HG03460 (cell line): Measurements from ENCODE around the gene PLXDC1.

Experiments used
- ATAC-seq: cut with Tn5 transposase; IDR thresholded peaks from one replicate; pipeline ENCODE4 v1.9.1; 2021; ENCODE audit not compliant: unreplicated experiment

The PLXDC1 gene

DNA sequence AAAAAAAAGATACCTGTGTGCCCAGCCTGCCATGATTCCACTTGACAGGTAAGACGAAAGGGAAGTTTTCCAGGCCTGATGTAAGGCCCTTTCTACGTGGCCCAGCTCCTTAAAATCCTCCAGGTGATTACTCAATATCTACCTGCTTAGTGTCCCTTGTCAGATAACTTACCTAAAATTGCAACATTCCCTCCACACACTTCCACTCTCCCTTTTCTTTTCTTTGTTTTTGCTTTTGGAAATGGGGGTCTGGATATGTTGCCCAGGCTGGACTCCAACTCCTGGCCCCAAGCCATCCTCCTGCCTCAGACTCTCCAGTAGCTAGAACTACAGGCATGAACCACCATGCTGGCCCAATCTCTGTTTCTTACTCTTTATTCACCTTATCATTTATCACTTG, 7.2 kb upstream of the PLXDC1 start:
- no peak for ATAC-seq

DNA sequence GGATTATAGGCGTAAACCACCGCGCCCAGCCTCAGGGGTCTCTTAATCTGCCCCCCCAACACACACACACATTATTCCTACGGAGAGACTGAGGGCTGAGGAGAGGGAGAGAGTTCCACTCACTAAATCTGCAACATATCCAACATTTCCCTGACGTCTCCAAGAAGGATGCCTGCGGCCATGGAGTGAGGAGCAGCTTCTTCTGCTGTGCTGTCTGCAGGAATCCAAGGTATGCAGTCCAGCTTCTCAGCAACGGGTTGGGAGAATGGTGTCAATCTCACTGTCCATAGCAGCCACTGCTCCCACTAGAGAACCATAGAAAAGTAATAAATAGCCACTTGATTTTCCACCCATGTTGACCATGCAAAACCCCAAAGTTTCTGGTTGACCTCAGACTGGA, 5.1 kb upstream of the PLXDC1 start:
- no peak for ATAC-seq

DNA sequence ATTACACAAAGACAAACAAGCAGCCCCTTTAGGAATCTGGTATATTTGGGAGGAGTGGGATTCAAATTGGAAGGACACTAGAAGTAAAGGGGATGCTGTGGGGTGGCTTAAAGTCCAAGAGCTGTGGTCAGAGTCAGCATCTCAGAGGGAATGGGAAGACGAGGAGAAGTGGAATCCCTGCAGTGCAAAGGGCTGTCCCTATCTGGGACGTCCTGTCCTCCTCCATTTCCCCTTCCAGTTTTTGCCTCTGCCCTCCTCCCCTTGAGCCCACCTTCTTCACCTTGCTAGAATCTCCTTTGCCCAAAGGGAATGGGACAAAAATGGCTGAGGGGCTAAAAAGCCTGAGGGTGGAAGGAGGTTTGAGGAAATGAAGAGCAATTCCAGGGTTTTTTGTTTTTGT, 4.2 kb upstream of the PLXDC1 start:
- no peak for ATAC-seq

DNA sequence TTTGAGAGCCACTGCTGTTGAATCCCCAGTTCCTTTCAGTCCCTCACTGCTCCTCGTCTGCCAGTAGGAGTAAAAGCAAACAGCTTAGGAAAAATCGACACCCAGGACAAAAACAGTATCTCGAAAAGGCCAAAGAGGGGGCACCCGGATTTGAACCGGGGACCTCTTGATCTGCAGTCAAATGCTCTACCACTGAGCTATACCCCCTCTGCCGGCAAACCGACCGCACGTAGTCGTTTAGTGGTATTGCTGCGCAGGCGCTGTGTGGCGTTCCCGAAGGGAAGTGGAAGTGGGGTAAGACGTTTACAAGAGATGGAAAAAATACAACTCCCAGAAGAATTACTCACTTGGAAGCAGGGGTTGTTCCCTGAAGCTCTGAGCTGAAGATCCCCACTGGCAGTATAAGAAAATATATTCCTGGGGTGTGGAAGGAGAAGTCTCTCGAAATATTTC, 2.2 kb upstream of the PLXDC1 start:
- ATAC-seq, result no peak

DNA sequence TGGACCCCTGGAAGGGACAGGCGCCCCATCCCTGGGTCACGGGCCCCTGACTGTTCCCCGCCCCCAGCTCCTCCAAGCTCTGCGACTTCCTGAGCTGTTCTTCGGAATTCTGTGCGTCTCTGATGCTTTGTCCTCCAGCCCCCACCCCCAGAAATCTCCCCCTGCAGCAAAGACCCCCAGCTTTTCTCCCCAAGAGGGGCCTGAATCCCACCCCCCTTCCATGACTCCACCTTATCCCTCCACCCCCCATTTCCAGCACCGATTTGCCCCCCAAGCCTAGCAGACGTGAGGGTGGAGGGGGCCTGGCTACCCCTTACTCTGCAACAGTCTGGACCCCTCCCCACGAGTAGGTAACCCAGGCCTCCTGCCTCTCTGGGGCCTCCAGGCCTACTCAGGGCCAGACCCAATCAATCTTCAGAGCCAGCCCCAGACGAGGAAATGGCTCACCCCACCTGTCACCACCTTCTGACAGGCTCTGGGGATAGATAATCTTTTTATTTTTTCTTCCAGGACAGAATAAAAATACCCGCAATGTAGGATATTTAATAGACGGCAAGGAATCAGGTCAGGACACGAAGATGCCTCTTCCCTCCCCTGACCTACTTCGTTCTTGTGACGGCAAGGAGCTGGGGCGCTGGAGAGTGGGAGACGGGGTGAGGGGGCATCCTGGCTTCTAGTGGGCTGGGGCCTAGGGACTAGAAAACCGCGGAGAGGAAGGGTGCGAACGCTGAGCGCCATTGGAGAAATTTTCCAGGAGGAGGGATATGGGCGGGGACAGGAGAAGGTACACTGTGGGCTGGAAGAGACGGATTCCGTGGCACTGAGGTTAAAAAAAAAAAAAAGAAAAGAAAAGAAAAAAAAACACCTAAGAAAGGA, 744 bp upstream of the PLXDC1 start:
- no peak for ATAC-seq

DNA sequence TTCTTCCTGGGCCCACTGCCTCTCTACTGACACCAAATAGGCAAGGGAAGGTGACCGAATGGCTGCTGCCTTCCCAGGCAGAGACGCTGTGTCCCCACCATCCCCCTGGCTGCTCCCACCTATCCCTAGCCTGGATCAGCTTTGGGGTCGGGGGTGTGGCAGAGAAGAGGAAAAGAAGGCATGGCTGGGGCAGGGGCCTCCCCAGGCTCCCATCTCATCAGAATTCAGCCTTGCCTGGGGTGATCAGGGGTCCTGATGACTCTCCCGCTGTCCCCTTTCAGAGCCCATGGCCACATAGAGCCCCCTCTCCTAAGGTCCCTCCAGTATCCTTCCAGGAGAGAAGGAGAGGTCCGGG, 665 bp downstream of the PLXDC1 start:
- ATAC-seq, result no peak

DNA sequence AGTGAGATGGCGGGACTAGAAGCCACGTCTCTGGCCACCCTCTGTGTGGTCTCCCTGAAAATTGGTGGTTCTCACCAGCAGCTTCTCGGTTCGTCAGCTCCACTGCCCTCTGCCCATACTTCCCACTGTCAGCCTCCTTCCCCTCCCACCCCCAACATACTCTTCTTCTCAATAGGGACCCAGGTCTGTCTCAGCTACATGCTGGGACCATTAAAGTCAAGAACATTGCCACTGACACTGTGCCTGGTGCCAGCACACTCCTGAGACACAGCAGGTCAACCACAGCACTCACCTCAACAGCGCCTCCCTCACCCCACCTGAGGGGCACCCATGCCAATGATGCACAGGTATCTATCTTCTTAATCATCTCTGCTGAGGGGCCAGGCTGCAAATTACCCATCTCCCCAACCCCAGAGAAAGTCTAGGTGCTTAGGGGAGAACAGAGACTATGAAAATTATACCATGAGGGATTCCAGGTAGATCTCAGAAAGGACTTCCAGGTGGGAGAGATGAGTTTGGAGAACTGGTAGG, 1.3 kb downstream of the PLXDC1 start:
- no peak for ATAC-seq

DNA sequence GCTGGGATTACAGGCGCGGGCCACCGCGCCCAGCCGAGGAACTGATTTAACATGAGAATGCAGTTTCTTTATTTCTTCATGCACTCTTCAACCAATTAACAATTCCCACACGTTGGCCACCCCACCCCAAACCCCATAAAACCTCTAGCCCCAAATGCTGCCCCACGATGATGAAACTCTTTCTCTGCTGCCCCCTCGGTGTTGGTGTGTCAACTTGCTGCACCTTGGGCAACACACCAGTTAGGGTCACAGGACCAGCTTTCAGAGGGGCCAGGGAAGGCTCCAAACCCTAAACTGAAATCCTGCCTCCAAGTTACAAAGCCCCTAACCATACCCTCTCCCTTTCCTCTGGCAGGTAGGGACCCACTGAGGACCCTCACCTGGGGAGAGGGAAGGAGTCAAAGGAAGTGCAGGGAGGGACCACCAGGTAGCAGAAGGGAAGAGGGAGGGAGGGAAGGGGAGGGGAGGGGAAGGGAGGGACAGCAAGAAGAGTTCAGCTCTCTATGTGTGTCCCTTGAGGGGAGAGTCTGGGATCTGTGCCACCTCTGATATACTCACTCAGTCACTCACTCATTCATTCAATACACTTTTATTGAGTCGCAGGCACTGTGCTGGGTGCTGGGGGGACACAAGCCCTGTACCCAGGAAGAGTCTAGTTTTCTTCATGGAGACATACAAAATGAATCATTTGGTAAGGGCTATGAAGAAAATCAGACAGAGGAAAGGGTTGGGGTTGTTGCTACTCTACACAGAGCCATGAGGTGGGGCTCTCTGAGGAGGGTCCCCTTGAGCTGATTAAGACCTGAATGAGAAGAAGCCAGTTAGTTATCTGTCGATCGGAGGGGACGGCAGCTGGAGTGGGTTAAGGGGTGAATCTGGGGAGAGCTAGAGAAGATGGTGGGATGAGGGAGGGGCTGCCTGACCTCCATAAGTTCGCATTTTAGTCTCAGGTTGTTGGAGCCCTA, 3.9 kb downstream of the PLXDC1 start:
- ATAC-seq, result no peak

DNA sequence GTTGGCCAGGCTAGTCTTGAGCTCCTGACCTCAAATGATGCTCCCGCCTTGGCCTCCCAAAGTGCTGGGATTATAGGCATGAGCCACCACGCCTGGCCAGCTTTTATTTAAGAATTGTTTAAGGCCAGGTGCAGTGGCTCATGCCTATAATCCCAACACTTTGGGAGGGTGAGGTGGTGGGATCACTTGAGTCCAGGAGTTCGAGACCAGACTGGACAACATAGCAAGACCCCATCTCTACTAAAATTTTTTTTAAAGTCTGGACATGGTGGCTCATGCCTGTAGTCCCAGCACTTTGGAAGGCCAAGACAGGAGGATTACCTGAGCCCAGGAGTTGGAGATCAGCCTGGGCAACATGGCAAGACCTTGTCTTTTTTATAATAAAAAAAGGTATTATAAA, 5.2 kb downstream of the PLXDC1 start:
- no peak for ATAC-seq

DNA sequence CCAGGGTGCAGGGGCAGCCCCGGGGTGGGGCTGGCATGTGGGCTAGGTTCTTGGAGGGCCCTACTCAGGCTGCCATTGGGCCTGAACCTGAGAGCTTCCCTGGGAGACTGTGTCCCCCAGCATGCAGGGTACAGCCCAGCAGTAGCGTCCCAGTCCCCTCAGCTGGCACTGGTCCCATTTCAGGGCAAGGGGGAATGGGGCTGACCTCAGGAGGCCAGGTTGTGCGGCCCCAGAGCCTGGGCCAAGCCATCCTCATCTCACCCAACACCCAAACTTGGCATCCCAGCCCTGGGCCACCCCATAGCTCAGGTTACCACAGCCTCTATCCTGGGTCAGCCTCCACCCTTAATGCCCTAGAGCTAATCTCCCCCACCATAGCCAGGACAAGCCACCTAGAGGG, 6.3 kb downstream of the PLXDC1 start:
- no peak for ATAC-seq

DNA sequence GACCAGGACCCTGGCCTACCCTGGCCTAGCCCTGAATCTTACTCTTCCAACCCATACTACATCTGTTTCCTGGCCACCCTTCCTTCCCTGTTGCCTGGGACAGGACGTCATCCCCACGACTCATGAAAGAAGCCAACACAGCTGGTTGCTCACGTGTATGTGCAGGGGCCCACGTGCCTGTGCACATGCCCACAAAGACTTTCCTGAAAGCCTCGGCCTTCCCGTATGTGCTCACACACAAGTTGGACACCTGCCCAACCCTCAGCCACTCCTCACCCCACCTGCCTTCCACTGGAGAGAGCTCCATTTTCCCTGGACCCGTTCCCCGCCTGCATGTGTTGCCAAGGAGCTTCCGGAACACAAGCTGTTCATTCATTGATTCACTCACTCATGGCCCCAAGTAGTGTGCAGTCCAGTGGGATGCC, 7.0 kb downstream of the PLXDC1 start:
- ATAC-seq, result no peak

DNA sequence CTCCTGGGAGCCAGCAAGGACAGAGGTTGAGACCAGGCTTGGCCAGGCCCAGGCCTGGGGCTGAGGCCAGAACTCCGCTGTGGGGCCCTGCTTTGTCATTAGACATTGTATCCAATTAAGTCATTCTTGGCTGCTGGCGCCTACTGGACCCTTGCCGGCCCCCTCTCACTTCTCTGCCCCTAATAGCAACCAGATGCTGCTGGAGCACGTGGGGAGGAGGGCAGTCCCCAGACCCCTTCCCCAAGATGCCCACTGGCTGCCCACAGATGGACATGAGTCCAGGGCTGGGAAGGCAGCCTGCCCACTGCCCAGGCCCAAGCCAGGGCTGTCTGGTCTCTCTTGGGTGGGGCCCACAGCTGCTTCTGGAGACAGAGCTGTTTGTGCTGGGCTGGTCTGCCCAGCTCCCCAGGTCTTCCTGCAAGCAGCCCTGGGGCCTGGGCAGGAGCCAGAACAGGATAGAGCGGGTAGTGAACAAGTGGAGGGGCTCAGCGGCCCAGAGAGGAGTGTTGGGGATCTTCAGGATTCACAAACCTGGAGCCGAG, 7.8 kb downstream of the PLXDC1 start:
- no peak for ATAC-seq

DNA sequence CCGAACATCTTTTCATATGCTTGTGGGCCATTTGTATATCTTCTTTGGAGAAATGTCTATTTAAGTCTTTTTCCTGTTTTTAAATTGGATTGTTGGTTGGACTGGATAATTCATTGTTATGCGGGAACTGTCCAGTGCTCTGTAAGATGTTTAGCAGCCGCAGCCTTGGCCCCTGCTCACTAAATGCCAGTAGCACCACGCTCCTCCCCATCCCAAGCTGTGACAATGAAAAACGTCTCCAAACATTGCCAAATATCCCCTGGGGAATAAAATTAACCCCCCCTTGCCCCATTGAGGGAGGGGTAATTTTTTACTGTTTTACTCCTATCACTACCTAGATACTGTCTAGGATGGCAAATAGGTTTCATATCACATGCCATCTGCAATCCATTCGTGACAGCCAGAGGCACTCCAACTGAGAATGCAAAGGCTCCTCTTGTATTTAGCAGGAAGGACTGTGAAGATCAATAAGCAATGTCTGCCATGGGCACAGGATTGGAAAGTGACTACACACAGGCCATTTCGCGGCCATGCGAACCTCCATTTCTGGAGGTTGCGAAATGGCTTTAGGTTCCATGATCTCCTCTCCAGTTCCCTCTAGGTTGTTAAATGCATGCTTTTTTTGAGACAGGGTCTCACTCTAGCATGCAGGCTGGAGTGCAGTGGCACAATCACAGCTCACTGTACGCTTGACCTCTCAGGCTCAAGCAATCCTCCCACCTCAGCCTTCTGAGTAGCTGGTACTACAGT, 9.3 kb downstream of the PLXDC1 start:
- ATAC-seq, result no peak

DNA sequence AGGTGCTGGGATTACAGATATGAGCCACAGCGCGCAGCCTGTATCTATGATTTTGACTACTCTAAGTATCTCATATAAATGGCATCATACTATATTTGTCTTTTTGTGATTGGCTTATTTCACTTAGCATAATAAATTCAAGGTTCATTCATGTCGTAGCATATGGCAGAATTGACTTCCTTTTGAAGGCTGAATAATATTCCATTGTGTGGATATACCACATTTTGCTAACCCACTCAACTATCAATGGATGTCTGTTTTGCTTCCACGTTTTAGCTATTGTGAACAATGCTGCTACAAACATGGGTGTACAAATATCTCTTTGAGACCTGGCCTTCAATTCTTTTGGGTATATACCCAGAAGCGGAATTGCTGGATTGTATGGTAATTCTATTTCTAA, 10.1 kb downstream of the PLXDC1 start:
- ATAC-seq, result no peak

DNA sequence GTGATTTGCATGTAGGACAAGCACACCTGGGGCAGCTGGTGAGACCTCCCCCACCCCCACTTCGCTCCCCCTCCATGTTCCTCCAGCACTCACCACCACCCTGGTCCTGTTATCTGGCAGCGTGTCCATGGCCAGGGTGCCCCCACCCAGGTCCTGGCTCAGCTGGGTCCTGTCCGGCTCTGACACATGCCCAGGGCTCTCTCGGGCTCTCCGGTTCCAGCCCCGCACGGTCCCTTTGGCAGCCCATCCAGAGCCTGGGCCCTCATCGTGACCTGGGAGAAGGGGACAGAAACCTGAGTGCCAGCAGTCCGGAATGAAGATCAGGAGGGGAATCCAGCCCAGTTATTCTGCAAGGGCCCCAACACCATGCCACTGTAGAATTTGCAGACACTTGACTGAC, 11.9 kb downstream of the PLXDC1 start:
- no peak for ATAC-seq

DNA sequence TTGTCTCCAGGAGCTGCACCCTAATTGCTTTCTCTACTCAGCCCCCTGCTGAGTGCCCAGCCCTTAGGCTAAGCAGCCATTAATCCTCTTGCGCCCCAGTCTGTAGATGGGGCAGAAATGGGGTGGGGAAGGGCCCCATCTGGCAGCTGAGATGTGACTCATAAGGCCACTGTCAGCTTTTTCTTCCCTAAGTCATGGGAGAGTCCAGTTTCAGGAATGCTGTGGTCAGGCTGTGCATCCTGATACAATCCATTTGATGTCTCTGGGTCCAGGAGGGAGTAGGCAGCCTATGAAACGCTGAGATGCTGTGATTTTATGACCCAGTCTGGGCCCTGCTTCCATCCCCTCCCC, 12.3 kb downstream of the PLXDC1 start:
- no peak for ATAC-seq

DNA sequence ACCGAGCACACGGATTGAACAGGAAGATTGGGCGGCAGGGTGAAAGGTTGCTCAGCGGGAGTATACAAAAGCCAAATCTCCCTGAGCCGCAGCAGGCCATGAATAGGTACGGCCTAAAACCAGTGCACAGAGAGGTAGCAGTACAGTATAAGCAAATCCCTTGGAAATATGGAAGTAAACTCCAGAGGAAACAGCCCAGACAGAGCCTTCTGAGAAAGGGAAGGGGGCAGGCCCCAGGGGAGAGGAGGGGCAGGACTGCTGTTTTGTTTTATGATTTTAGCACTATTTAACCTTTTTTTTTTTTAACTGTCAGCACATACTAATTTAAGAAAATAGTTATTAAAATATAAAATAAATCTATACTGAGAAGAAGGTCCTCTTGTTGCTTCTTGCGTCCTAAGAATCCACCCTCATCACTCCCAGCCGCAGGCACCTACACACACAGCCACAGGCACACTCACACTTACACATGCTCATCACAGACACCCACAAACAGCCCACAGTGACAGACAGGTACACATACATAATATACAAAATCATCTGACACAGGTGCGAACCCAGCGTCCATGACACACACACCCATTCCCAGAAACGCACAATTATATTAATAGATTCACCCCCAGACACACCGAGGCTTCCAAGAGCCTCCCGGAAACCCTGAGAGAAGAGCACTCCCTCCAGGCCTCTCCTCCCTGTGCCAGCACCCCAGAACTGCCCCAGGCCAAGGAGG, 12.8 kb downstream of the PLXDC1 start:
- no peak for ATAC-seq

DNA sequence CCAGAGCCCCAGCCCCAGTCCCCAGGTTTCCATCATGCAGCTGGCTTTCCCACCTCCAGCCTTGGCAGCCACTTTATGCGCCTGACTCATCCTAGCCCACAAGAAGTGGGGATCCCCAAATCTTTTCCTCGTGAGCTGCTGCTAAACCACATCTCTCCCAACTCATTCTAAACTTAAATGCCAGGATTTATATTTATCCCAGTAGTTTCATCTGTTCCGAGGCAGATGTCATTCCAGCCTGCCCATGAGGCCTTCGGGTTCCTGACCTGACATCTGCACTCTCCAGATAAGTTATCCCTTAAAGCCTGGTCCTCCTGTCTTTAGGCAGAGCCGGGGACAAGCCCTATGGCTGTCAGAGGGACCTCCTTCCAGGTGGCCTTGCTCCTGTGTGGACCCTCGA, 16.6 kb downstream of the PLXDC1 start:
- no peak for ATAC-seq

DNA sequence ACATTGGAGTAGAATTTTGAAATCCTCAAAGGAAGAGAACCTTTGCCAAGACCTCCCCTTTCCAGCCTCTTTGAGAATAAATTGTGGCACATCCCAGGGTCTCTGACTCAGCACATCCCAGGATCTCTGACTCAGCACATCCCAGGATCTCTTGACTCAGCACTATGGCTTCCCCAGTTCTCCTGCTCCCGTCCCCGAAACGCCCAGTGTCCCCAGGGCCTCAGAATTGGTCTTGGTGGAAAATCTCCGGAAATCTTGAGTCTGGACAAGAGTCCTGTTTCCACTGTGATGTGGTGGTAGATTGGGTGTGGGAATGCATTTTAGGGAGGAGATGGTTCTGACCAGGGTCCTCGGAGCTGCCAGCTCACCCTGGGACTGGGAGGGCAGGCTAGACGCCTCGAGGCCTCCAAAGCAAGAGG, 19.2 kb downstream of the PLXDC1 start:
- ATAC-seq, result no peak

DNA sequence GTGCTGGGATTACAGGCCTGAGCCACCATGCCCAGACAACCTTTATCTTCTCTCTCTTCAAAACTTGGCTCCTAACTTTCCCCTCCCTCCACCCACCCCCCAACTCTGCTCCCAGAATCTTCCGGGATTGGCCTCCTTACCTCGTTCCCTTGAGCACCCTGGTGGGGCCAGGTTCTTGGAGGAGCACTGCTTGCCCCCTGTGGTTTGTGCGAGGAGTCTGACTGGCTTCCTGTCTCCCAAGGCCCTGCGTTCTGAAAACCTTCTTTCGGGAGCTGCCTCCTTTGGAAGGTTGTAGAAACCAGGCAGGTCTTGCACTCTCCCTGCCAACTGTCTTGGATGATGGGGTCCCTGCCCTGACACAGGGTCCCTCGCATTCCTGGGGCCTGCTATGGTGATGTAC, 19.8 kb downstream of the PLXDC1 start:
- no peak for ATAC-seq
